Duodenal mucosa (tissue), 2 donors: ENCODE results near the gene ALOX15B.
A peak's percentile ranks its signal among the peaks of the same experiment; 100 is the strongest.
"Not testable (repeated sequence)": the region's sequence is repeated elsewhere in the genome, so short reads cannot be mapped to it uniquely, and the experiment has no call there.

Source experiments
- H3K27ac ChIP-seq: one replicate; pipeline ENCODE4 v1.7.0; 2013; ENCODE audit warnings: low read depth, low read length
- H3K27me3 ChIP-seq, 2 donors: one replicate each; pipeline ENCODE4 v1.7.0; 2013; ENCODE audit warnings: low read length in 2 of 2, control low read depth in 1 of 2; ENCODE audit not compliant: insufficient read depth in 2 of 2, control insufficient read depth in 1 of 2
- H3K36me3 ChIP-seq, 2 donors: one replicate each; pipeline ENCODE4 v1.7.0; 2013; ENCODE audit warnings: low read length in 2 of 2, control low read depth in 1 of 2; ENCODE audit not compliant: insufficient read depth in 2 of 2, control insufficient read depth in 1 of 2
- H3K4me1 ChIP-seq, 2 donors: one replicate each; pipeline ENCODE4 v1.7.0; 2013; ENCODE audit warnings: low read length in 2 of 2, control low read depth in 1 of 2; ENCODE audit not compliant: insufficient read depth in 2 of 2, control insufficient read depth in 1 of 2
- H3K4me3 ChIP-seq, 2 donors: one replicate each; pipeline ENCODE4 v1.7.0; 2013; ENCODE audit warnings: low read length in 2 of 2, low read depth in 1 of 2
- H3K9ac ChIP-seq, 2 donors: one replicate each; pipeline ENCODE4 v1.7.0; 2013; ENCODE audit warnings: low read length in 2 of 2, low read depth in 1 of 2
- H3K9me3 ChIP-seq, 2 donors: one replicate each; pipeline ENCODE4 v1.7.0; 2013; ENCODE audit warnings: low read length in 2 of 2, control low read depth in 1 of 2; ENCODE audit not compliant: control insufficient read depth in 1 of 2

ALOX15B gene

DNA sequence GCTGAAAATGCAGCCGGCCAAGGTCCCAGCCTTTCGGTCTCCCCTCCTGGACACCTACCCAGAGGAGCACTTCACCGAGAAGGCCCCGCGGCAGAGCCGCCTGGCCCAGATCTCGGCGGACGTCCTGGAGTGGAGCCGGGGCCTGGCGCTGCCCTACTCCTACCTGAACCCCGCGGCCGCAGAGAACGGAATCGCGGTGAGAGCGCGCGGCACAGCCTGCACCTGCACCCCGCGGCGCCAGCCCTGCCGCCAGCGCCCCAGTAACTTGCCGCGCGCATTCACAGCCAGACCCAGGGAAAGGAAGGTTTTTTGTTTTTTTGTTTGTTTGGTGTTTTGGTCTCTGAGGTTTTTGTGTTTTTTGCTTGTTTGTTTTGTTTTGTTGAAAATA, 33.5 kb downstream of the ALOX15B start:
- peaks cover 61 to 64% of the 10 kb centered on the region in 2 donors for H3K27me3 ChIP-seq
- no peak overlapping the region for H3K27ac ChIP-seq
- H3K9ac ChIP-seq = no peak overlapping the region
- H3K9me3 ChIP-seq = no peaks in the 10 kb centered on the region
- no peaks in the 10 kb centered on the region for H3K36me3 ChIP-seq
- peaks cover 24 to 32% of the 10 kb centered on the region in 2 donors for H3K4me1 ChIP-seq
- peak overlapping the region in 1 of 2 donors; percentile 54 for H3K4me3 ChIP-seq

DNA sequence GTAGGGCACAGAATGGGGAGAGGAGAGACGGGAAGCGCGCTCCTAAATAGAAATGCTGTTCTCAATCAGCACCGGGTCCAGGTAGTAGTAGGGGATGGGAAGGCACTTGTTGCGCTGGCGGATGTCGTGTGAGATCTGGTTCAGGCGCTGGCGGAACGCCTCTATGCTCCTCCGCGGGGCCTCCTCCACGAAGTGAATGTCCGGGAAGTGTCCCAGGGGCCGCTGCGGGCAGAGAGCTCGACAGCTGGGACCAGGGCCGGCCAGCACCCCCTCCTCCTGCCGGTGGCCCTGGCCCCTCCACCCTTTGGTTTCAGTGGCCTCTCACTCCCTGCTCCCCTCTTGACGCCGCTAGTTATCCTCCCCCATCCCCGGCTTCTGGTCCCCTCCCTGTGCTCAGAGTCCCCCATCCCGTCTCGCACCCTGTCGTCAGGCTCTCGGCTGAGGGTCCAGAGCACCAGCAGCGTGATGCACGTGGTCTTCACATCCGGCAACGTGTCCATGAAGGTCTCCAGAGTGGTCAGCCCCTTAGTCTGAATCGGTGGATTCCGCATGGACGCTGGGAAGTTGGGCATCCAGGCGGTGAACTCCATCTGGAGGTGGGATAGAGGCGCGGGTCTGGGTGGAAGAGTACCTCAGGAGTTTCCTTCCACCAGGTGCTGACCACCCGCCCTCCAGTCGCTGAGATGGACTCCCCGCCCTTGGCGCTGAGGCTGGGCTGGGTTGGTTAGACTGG, 34.0 kb downstream of the ALOX15B start:
- Histone ChIP-seq H3K9ac (peak overlapping the region in 1 of 2 donors; percentile 15), H3K9me3 (no peaks in the 10 kb centered on the region), H3K36me3 (no peaks in the 10 kb centered on the region), H3K27ac (no peak overlapping the region), H3K4me1 (peaks cover 24 to 32% of the 10 kb centered on the region in 2 donors), H3K4me3 (peak overlapping the region in 1 of 2 donors; percentile 54), H3K27me3 (peaks cover 61 to 65% of the 10 kb centered on the region in 2 donors)

DNA sequence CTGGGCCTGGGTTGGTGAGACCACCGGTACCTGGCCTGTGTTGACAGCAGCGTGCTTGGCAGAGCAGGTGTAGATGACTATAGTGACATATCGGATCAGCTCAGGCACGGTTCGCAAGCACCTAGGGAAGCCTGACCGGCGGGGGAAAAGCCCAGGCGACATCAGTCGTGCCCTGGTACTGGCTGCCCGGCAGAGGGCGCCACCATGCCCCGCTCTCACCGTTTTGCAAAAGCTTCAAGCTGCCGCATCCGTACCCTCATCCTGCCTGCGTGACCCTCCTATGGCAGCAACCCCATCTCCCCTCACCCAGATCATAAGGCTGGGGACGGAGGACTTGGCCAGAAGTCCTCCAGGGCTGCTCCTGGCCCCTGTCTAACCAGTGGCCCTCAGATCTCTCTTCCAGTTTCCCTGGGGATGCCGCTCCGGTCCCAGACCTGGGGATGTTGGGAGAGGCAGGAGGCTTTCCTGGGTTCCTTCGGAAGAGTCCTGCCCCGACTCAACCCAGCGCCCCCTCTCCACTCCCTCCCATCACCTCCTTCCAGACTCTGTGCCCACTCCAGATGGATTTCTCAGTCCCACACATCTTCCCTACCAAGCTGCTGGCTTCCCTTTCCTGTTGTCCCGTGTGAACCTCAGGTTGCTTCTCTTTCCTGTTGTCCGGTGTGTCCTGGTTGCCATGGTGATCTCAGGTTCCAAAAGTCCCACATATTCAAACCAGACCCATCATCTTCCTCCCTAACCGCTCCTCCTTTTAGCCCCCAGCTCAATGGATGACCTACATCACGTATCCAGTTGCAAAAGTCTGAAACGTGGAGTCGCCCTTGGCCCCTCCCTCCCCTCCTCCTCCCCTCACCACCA, 35.0 kb downstream of the ALOX15B start:
- H3K27ac ChIP-seq = no peak overlapping the region
- H3K4me3 ChIP-seq = no peak overlapping the region
- no peaks in the 10 kb centered on the region for H3K36me3 ChIP-seq
- no peak overlapping the region for H3K9ac ChIP-seq
- H3K4me1 ChIP-seq = peaks cover 17 to 24% of the 10 kb centered on the region in 2 donors
- no peaks in the 10 kb centered on the region for H3K9me3 ChIP-seq
- H3K27me3 ChIP-seq = peaks cover 61 to 65% of the 10 kb centered on the region in 2 donors

DNA sequence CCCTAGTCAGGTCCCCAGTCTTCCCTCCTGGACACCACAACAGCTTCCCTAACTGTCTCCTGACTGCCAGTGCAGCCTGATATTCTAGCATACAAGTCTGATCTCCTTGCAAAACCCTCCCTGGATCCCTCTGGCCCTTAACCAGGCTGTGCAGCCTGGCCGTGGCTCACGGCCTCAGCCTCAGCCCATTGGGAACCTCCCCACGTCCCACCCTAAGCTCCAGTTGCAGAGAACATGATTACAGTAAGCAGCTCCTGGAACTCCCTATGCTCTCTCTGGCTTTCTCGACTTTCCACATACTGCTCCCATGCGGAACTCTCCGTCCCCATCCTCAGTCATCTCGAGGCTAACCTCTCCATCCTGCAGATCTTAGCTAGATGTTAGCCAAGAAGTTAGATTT, 35.7 kb downstream of the ALOX15B start:
- Histone ChIP-seq H3K4me1 (peaks cover 15 to 23% of the 10 kb centered on the region in 2 donors), H3K27ac (no peak overlapping the region), H3K36me3 (no peaks in the 10 kb centered on the region), H3K9ac (no peak overlapping the region), H3K9me3 (no peaks in the 10 kb centered on the region), H3K27me3 (peaks cover 61 to 65% of the 10 kb centered on the region in 2 donors), H3K4me3 (no peak overlapping the region)

DNA sequence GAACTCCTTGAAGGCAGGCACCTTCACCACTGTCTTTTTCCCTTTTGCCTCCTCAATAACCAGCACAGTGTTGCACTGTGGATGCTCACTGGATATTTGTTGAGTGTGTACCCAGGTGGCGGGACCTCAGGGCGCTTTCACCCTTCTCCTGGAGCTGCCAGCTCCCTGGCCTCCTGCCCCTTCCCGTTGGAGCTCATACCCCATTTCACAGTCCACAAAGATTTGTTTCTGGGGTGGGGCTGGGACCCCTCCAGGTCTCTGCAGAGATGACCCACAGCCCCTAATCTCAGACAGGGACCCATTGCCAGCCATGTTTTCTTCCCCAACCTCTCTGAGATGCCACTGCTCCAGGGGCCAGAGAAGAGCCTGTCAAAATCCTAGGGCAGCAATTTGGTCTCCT, 36.2 kb downstream of the ALOX15B start:
- no peaks in the 10 kb centered on the region for H3K9me3 ChIP-seq
- H3K4me1 ChIP-seq = peaks cover 14 to 26% of the 10 kb centered on the region in 2 donors
- H3K9ac ChIP-seq = no peak overlapping the region
- peaks cover 62 to 66% of the 10 kb centered on the region in 2 donors for H3K27me3 ChIP-seq
- no peak overlapping the region for H3K4me3 ChIP-seq
- H3K27ac ChIP-seq = no peak overlapping the region
- no peaks in the 10 kb centered on the region for H3K36me3 ChIP-seq

DNA sequence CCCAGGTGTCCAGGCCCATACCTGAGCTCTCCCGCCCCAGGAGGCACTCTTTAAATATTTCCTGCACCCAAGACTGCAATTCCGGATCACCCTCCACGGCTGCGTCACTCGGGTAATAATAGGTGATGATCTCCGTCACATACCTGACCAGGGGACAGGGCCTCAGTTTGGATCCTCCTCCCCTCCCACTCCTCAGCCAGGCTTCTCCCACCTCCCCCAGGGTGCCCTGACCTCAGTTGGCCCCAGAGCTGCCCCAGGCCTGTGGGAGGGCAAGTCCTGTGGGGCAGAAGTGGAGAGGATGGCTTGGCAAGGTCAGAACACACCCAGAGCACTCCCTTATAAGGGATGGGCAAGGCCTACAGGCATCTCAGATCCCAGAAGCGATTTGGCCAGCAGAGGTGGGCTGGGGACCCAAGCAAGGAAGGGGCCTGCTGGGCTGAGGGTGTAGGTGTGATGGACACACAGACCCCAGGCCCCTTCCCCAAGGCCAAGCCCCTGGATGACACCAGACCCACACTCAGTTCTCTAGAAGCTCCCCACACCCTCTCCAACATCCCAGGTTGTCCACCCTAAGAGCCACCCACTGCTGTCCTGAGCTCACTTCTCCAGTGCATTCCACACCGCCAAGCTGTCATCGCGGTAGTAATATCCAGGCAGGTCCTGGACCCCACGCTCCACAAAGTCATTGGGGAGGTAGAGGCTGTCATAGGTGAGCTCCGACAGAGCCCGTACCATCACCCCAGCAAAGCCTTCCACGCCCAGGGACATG, 36.9 kb downstream of the ALOX15B start:
- Histone ChIP-seq H3K27me3 (peaks cover 67 to 68% of the 10 kb centered on the region in 2 donors), H3K9me3 (no peaks in the 10 kb centered on the region), H3K27ac (no peak overlapping the region), H3K9ac (no peak overlapping the region), H3K4me1 (peaks cover 14 to 29% of the 10 kb centered on the region in 2 donors), H3K4me3 (no peak overlapping the region), H3K36me3 (no peaks in the 10 kb centered on the region)

DNA sequence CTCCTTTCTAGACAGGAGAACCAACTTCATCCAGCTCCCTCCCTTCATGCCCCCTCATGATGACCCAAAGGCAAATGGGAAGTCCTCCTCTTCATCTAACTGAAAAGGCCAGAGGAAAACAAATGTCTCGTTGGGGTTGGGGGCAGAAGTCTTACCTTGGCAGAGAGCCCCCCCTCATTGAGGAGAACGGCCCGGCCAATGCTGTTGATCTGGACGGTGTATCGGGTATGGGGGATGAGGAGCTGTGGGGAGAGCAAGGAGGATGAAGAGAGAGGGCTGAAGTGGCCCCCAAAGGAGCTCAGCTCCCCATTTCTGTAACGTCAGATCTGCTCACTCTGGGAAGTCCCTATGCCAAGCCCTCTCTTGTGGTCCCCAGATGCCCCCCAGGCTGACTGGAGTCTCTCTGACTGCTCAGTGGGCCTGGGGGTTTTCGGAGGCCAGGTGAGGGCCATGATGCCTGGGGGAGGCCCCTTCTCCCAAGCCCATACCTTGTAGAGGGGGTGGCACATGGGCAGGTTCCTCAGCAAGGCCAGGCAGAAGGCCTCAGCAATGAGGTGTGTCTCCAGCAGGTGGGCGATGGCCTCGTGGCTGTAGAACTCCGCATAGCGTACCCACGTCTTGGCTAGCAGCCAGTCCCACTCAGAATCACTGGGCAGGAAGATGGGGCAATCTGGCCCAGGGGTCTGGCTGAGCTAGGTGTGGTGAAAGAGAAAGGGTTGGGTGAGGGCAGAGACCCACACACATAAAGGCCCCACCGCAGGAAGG, 37.8 kb downstream of the ALOX15B start:
- H3K4me3 ChIP-seq = no peak overlapping the region
- H3K9me3 ChIP-seq = no peaks in the 10 kb centered on the region
- peaks cover 14 to 29% of the 10 kb centered on the region in 2 donors for H3K4me1 ChIP-seq
- no peak overlapping the region for H3K9ac ChIP-seq
- H3K27ac ChIP-seq = no peak overlapping the region
- H3K27me3 ChIP-seq = peaks cover 59 to 62% of the 10 kb centered on the region in 2 donors
- no peaks in the 10 kb centered on the region for H3K36me3 ChIP-seq

DNA sequence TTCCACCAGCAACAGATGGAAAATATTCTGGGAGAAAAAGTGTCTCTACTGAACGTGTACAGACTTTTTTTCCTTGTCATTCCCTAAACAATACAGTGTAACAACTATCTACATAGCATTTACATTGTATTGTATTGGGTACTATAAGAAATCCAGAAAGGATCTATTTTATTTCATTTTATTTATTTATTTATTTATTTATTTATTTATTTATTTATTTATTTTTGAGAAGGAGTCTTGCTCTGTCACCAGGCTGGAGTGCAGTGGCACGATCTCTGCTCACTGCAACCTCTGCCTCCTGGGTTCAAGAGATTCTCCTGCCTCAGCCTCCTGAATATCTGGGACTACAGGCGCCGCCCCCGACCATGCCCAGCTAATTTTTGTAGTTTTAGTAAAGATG, 39.1 kb downstream of the ALOX15B start:
- Histone ChIP-seq H3K27me3 (peaks cover 47 to 49% of the 10 kb centered on the region in 2 donors), H3K4me1 (peaks cover 14 to 22% of the 10 kb centered on the region in 2 donors)
- not testable (repeated sequence) for H3K36me3 ChIP-seq, H3K27ac ChIP-seq, H3K9ac ChIP-seq, H3K4me3 ChIP-seq, H3K9me3 ChIP-seq

DNA sequence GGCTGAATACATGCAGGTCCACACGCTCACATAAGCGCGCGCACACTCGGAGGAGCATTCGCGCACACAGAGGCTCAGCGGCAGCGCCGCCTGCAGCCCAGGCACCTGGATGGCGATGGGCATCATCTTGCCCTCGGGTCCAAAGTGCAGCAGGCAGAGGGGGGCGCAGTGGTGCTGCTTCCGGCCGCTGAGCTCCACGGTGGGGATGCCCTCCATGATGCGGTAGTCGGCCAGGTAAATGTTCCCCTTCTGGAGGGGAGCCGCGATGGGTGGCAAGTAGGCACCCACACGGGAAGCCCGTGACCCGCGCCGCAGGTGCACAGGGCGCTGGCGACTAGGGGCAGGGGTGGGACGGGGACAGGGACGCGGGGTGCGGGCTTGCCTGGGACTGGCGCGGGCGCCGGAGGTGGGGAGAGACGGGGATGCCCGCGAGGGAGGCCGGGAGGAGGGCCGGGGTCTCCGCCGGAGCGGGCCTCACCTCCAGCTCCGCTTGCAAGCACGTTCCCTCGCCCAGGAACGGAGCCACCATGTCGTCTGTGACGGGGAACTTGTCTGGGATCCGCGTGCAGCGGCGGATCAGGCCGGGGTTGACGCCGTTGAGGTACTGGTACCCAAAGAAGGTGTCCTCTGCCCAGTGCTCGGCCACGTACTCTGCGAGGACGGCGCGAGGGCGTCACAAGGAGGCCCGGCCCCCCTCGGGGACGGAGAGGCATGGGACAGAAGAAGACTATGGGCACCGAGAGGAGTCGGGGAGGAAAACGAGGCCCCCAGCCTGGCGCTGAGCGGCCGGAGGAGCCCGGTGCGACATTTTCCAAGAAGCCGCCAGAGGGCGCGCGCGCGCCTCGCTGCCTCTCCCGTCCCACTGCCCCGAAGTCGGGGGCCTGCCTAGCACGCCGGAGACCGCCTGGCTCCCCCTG, 40.7 kb downstream of the ALOX15B start:
- Histone ChIP-seq H3K9ac (peak overlapping the region; percentile 18 to 32), H3K36me3 (no peaks in the 10 kb centered on the region), H3K4me1 (peaks cover 7 to 14% of the 10 kb centered on the region in 2 donors), H3K27ac (no peak overlapping the region), H3K4me3 (peak overlapping the region; percentile 52 to 72), H3K27me3 (peaks cover 31 to 34% of the 10 kb centered on the region in 2 donors), H3K9me3 (no peaks in the 10 kb centered on the region)
